ENCODE results near the gene GEMIN2.

- TF ChIP-seq RCOR1 (IDR thresholded peaks at IDR 0.05; ENCODE audit: low read length) = 0 out of 2 replicates have a peak, but pooled peaks have one; percentile 4
- TF ChIP-seq, protein P1, sequence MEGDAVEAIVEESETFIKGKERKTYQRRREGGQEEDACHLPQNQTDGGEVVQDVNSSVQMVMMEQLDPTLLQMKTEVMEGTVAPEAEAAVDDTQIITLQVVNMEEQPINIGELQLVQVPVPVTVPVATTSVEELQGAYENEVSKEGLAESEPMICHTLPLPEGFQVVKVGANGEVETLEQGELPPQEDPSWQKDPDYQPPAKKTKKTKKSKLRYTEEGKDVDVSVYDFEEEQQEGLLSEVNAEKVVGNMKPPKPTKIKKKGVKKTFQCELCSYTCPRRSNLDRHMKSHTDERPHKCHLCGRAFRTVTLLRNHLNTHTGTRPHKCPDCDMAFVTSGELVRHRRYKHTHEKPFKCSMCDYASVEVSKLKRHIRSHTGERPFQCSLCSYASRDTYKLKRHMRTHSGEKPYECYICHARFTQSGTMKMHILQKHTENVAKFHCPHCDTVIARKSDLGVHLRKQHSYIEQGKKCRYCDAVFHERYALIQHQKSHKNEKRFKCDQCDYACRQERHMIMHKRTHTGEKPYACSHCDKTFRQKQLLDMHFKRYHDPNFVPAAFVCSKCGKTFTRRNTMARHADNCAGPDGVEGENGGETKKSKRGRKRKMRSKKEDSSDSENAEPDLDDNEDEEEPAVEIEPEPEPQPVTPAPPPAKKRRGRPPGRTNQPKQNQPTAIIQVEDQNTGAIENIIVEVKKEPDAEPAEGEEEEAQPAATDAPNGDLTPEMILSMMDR (IDR thresholded peaks at IDR 0.05) = no peak
- no peak for TF ChIP-seq RAD21 (IDR thresholded peaks at IDR 0.05; ENCODE audit: low read length)
- TF ChIP-seq POLR2AphosphoS5 (IDR thresholded peaks at IDR 0.05; ENCODE audit: low read depth, low read length) = peak; percentile 42; the same call in 1 of the 2 replicates
- TF ChIP-seq SIN3A (IDR thresholded peaks at IDR 0.05; ENCODE audit: borderline replicate concordance, low read depth, low read length) = no peak
- no peak for TF ChIP-seq REST (IDR thresholded peaks at IDR 0.05; ENCODE audit: low read depth, low read length)
- TF ChIP-seq MAX (IDR thresholded peaks at IDR 0.05; ENCODE audit: low read depth) = peak; percentile 67; the same call in 1 of the 2 replicates
- TF ChIP-seq USF2 (IDR thresholded peaks at IDR 0.05; ENCODE audit: borderline replicate concordance, low read depth, low read length) = no peak
- peak; percentile 80; the same call in 1 of the 2 replicates for TF ChIP-seq TAF1 (IDR thresholded peaks at IDR 0.05; ENCODE audit: borderline replicate concordance, low read depth, low read length)
- TF ChIP-seq GABPA (IDR thresholded peaks at IDR 0.05; ENCODE audit: low read depth) = peak; percentile 73
These were observed 60.7 kb downstream of the GEMIN2 start, which contains the start of gene PNN for GRCh38 chr14:39174560-39175444.

All from SK-N-SH (cell line).